Transverse colon (tissue), 3 donors: ENCODE data around the gene PTCSC3.

Experiments used
- EP300 ChIP-seq: sonication (generic); formaldehyde crosslinking; IDR thresholded peaks from one replicate; pipeline ENCODE4 v1.6.1; 2017; ENCODE audit warnings: antibody characterized with exemption, low read depth
- TF ChIP-seq, protein P1 (sequence below), 5 experiments: fragments of 200-600 bp in 3 of 5; fragments of 450-650 bp in 2 of 5; sonication (generic) in 3 of 5; IDR thresholded peaks; 1 replicate in 2 of 5; 2 replicates in 3 of 5; pipeline ENCODE4 v1.5.1; 2016 to 2017; ENCODE audit warnings: antibody characterized with exemption in 5 of 5, inconsistent platforms in 3 of 5, mild to moderate bottlenecking in 2 of 5, moderate library complexity in 1 of 5

DNA sequence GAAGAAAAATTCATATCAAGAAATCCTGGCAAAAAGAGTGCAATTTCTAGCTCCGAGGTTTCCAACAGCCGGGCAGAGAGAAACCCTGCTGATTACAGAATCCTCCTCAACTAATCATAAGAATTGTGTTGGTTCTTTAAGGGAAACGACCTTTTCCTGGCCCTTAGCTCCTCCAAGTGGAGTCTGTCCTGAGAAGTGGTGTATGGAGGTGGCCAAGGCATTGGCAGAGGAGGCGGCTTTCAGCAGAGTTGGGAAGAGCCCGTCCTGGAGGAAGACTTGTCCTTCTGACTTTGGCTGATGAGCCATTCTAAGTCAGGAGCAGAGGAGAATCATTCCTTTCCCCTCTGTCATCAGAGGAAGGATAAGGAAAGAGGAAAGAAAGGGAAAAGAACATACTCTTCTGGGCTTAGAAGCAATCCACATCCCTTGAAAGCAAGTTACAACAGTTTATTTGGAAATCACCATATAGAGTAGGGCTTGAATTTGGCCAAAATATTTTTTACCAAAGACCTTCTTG is 46.5 kb upstream of the PTCSC3 start:
- TF ChIP-seq, protein P1, sequence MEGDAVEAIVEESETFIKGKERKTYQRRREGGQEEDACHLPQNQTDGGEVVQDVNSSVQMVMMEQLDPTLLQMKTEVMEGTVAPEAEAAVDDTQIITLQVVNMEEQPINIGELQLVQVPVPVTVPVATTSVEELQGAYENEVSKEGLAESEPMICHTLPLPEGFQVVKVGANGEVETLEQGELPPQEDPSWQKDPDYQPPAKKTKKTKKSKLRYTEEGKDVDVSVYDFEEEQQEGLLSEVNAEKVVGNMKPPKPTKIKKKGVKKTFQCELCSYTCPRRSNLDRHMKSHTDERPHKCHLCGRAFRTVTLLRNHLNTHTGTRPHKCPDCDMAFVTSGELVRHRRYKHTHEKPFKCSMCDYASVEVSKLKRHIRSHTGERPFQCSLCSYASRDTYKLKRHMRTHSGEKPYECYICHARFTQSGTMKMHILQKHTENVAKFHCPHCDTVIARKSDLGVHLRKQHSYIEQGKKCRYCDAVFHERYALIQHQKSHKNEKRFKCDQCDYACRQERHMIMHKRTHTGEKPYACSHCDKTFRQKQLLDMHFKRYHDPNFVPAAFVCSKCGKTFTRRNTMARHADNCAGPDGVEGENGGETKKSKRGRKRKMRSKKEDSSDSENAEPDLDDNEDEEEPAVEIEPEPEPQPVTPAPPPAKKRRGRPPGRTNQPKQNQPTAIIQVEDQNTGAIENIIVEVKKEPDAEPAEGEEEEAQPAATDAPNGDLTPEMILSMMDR (IDR thresholded peaks at IDR 0.05): no peak
- no peak for TF ChIP-seq EP300
